GM13976 (cell line): ENCODE results near the gene ATAD2B.
"Not testable (repeated sequence)": the region's sequence is repeated elsewhere in the genome, so short reads cannot be mapped to it uniquely, and the experiment has no call there.

Source experiments
- DNase-seq: peaks from one replicate; pipeline ENCODE4 v3.0.0; 2012; ENCODE audit warnings: low spot score
- in situ Hi-C: fragments of 300-500 bp; cut with MboI; formaldehyde crosslinking; loops from one replicate; pipeline ENCODE4 v1.12.0; 2022; ENCODE audit warnings: low sequenced_read_pairs, mixed read lengths, inconsistent platforms; ENCODE audit not compliant: unreplicated experiment
- TF ChIP-seq, protein P1 (sequence below): IDR thresholded peaks from 2 replicates; pipeline ENCODE4 v1.5.1; 2012; ENCODE audit warnings: borderline replicate concordance, mild to moderate bottlenecking; ENCODE audit not compliant: insufficient read depth; ENCODE audit errors: extremely low read depth, missing control alignments, control extremely low read depth

The ATAD2B gene

GRCh38 chr2:23784971-23785370 lies 142.0 kb downstream of the ATAD2B start:
- no peak for DNase-seq
- TF ChIP-seq, protein P1, sequence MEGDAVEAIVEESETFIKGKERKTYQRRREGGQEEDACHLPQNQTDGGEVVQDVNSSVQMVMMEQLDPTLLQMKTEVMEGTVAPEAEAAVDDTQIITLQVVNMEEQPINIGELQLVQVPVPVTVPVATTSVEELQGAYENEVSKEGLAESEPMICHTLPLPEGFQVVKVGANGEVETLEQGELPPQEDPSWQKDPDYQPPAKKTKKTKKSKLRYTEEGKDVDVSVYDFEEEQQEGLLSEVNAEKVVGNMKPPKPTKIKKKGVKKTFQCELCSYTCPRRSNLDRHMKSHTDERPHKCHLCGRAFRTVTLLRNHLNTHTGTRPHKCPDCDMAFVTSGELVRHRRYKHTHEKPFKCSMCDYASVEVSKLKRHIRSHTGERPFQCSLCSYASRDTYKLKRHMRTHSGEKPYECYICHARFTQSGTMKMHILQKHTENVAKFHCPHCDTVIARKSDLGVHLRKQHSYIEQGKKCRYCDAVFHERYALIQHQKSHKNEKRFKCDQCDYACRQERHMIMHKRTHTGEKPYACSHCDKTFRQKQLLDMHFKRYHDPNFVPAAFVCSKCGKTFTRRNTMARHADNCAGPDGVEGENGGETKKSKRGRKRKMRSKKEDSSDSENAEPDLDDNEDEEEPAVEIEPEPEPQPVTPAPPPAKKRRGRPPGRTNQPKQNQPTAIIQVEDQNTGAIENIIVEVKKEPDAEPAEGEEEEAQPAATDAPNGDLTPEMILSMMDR, result no peak
- in situ Hi-C loops, result no loop called here

- in situ Hi-C loops, result no loop called here
- TF ChIP-seq, protein P1, result no peak
- DNase-seq, result no peak
These were observed 144.3 kb downstream of the ATAD2B start for GRCh38 chr2:23782646-23783045.

DNA sequence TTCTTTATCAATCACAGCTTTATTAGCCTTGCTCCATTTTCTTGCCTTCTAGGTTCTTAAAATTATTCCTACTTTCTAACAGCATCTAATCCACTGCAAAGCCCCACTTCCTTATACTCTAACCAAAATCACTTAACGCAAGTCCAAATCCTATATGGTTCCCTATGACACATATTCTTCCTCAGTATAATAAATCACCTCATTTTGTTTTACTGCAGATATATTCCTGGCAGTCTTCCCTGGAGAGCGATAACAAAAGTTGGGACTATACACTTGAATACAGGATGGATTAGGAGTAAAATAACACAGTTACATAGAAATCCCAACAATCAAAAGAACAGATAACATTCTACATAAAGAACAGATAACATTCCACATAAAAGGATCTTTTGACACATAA lies 144.8 kb downstream of the ATAD2B start:
- in situ Hi-C loops, result no loop called here
- TF ChIP-seq, protein P1, result no peak
- DNase-seq, result no peak

- in situ Hi-C loops, DNase-seq: not testable (repeated sequence)
These were observed 146.5 kb downstream of the ATAD2B start for GRCh38 chr2:23780465-23780864.

- DNase-seq, result no peak
- TF ChIP-seq, protein P1, result no peak
- in situ Hi-C loops, result no loop called here
These were observed 149.1 kb downstream of the ATAD2B start for GRCh38 chr2:23777826-23778225.

- no peak for DNase-seq
- TF ChIP-seq, protein P1, result no peak
- in situ Hi-C loops, result no loop called here
These were observed 150.9 kb downstream of the ATAD2B start for GRCh38 chr2:23776021-23776420.

GRCh38 chr2:23772684-23773083 lies 154.2 kb downstream of the ATAD2B start:
- in situ Hi-C loops, result no loop called here
- DNase-seq, result no peak

More at GRCh38 chr2:23772684-23773083, 154.2 kb downstream of the ATAD2B start:
- TF ChIP-seq, protein P1, result no peak
